ENCODE data around the gene PRKAR2B.

The PRKAR2B gene

DNA sequence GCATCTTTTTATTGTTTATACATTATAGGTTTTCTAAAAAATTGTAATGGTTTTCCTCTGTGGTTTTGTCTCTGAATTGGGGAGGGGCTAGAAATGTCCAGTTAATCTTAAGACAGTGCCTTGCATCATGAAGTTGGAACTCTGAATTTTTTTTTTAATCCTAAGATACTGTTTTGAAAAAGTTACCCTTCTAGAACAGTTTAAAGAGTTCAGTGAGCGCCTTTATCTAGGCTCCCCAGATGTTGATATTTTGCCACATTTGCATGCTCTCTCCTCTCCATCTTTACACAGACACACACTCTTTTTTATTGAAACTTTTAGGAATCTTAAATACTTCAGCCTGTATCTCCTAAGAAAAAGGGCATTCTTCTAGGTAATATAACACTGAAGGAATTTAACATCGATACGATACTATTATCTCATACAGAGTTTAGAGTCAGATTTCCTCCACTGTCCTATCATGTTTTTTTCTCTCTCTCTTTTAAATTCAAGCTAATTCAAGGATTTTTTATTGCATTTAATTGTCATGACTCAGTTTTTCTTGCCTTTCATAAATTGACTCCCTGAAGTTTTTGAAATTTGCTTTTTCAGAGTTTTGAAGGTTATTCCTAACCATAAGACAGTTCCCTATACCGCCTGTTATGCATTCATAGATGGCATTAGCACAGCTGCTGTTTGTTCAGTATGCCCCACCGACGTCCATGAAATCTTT lies 31.5 kb downstream of the PRKAR2B start:
- no peak overlapping the region for H3K27ac ChIP-seq
- TF ChIP-seq, protein P1, sequence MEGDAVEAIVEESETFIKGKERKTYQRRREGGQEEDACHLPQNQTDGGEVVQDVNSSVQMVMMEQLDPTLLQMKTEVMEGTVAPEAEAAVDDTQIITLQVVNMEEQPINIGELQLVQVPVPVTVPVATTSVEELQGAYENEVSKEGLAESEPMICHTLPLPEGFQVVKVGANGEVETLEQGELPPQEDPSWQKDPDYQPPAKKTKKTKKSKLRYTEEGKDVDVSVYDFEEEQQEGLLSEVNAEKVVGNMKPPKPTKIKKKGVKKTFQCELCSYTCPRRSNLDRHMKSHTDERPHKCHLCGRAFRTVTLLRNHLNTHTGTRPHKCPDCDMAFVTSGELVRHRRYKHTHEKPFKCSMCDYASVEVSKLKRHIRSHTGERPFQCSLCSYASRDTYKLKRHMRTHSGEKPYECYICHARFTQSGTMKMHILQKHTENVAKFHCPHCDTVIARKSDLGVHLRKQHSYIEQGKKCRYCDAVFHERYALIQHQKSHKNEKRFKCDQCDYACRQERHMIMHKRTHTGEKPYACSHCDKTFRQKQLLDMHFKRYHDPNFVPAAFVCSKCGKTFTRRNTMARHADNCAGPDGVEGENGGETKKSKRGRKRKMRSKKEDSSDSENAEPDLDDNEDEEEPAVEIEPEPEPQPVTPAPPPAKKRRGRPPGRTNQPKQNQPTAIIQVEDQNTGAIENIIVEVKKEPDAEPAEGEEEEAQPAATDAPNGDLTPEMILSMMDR (IDR thresholded peaks at IDR 0.05), result no peak
- no peak for TF ChIP-seq ZFX (IDR thresholded peaks at IDR 0.05; ENCODE audit: borderline replicate concordance)

DNA sequence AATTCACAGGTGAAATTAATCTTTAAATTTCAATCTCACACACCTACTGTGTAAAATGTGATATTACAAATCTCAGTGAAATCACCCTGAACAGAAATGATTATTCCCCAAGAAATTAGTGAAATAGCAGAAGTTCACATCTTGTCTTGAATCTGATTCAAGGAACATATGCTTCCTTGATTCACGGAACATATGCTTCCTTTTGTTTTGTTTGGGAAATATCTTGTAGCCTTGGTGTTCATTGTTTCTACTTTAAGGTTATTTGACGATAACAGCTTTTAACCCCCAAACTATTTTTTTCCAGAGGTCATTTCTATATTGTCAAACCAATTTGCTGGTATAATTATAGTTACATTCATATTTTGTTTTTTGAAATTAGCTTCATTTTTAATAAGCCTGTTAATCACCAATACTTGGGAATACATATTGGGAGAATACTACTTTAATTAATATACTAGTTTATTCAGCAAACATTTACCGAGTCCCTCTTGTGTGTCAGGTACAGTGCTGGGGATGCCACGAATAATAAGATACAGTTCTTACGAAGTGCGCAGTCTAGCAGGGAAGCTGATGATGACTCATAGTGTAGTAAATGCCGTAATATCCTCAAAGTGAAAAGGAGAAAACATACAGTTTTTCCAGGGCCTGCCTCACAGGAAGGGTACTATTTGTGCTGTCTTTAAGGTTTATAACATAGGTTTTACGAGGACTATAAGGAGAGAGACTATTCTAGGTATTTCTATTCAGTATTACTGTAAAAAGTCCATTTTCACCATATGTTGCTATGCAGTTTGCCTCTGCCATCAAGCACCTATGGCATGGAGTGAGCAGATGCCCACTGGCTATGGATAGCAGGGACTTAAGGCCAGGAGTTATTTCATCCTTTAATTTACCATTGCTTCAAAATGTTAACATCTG lies 32.5 kb downstream of the PRKAR2B start:
- no peak overlapping the region for H3K27ac ChIP-seq
- no peak for TF ChIP-seq ZFX (IDR thresholded peaks at IDR 0.05; ENCODE audit: borderline replicate concordance)
- TF ChIP-seq, protein P1 (IDR thresholded peaks at IDR 0.05), result no peak

DNA sequence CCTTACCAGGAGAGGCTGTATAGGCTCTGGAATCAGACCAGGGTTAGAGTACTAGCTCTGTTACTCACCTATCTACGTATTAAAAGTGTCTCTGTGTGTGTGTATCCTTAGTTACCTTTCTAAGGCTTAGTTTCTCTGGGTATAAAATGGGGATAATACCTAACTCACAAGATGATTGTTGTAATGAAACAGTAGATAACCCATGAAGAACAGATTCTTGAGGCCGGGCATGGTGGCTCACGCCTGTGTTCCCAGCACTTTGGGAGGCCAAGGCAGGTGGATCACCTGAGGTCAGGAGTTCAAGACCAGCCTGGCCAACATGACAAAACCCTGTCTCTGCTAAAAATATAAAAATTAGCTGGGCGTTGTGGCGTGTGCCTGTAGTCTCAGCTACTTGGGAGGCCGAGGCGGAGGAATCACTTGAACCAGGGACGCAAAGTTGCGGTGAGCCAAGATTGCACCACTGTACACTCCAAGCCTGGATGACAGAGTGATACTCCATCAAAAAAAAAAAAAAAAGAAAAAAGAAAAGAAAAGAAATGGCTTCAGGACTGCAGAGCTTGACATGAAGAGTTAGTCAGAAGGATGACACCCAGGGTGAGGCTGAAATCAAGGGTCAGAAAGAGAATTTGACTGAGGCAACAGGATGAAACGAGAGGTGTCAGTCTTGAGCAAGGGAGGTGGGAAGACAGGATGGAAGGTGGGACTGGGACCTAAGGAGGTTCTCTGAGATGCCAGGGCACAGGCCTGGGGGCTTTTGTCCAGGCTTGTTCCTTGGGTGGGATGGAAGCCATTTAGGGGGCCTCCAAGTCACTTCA lies 33.4 kb downstream of the PRKAR2B start:
- TF ChIP-seq, protein P1 (IDR thresholded peaks at IDR 0.05), result no peak
- TF ChIP-seq ZFX (IDR thresholded peaks at IDR 0.05; ENCODE audit: borderline replicate concordance), result no peak
- no peak overlapping the region for H3K27ac ChIP-seq

DNA sequence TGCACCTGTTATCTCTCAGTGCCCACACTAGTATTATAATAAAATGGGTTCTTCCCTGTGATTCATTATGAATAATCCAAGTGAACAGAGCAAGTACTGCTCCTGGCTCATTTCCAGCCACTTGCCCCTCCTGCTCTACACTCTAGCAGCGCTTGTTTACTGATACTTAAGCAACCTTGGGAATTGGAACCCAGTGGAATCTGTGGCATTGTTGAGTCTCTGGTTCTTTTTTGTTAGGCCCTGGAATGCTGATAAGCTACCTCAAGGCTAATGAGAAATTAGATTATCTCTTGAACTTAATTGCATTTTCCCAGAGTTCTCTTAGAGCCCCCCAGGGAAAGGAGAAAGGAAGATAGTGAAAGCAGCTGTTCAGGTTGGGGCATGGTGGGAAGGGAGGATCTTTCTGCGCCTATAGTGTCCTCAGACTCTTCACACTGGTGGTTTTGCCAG lies 34.0 kb downstream of the PRKAR2B start:
- no peak overlapping the region for H3K27ac ChIP-seq
- TF ChIP-seq, protein P1 (IDR thresholded peaks at IDR 0.05), result no peak
- TF ChIP-seq ZFX (IDR thresholded peaks at IDR 0.05; ENCODE audit: borderline replicate concordance), result no peak

DNA sequence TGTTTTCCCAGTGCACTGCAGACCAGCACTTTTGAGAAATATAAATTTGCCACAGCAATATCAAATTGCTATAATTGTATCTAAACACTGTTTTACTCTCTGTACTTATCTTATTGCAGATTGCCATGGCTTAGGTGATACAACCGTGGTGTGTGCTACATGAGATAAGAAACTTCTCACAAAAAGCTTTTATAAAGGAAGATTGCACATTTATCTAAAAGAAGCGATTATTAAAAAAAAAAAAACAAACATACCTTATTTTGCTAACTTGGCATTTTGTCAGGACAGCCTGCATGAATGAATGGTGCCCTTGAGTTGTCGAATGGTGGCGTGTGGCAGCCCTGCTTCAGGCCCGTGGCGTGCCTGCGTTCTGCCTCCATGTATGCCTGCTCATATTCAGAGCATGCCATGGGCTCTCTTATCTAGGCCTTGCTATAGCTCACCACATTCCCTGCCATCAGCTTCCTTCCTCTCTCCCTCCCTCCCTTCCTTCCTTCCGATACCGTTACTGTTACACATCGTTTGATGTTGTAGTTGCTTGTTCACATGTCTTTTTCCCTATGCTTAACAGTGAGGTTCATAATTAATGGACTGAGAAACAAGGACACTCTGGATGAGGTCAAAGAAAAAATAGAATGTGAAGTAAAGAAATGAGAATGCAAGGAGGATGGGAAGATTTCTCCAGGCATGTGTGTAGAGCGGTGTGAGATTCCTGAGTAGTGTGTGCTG lies 34.9 kb downstream of the PRKAR2B start:
- TF ChIP-seq, protein P1 (IDR thresholded peaks at IDR 0.05), result no peak
- no peak for TF ChIP-seq ZFX (IDR thresholded peaks at IDR 0.05; ENCODE audit: borderline replicate concordance)
- H3K27ac ChIP-seq, result no peak overlapping the region

DNA sequence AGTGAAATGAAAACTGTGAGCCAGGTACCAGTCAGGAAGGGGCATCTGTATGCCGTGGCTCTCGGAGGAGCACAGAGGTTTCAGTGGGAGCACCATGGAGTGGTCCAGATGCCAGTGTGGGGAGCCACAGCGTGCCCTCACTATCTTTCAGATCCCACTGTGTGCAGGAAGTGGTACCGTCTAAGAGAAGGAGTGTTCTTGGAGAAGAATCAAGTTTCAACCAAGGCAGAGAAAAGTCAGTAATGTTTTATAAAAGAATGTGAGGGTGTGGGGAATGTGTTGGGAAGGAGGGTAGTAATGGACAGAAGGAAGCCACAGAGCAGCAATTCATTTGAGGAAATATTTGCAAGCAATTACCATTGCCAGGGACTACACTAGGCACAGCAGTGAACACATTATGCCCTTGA lies 35.6 kb downstream of the PRKAR2B start:
- H3K27ac ChIP-seq, result no peak overlapping the region
- no peak for TF ChIP-seq ZFX (IDR thresholded peaks at IDR 0.05; ENCODE audit: borderline replicate concordance)
- TF ChIP-seq, protein P1 (IDR thresholded peaks at IDR 0.05), result no peak
